Mesendoderm (in vitro differentiated cells): ENCODE measurements around the gene PARD3. TPM values are rescaled to one million over a fixed set of nuclear protein-coding genes. Genes with fewer than 3 reads are reported as not detected.

Source experiments
- DNase-seq: peaks from one replicate; pipeline ENCODE4 v3.0.0; 2013
- H2AK5ac ChIP-seq: 2 replicates; pipeline ENCODE4 v1.6.1; 2013; ENCODE audit warnings: low read length, inconsistent platforms
- H2BK120ac ChIP-seq: 2 replicates; pipeline ENCODE4 v1.6.1; 2013; ENCODE audit warnings: low read depth, mild to moderate bottlenecking, low read length, moderate library complexity, mixed read lengths
- H2BK15ac ChIP-seq: replicated peaks from 2 replicates; pipeline ENCODE4 v1.6.1; 2013; ENCODE audit warnings: low read depth, mild to moderate bottlenecking, moderate library complexity
- H2BK5ac ChIP-seq: 2 replicates; pipeline ENCODE4 v1.6.1; 2013; ENCODE audit warnings: low read length, inconsistent platforms
- H3K18ac ChIP-seq: 2 replicates; pipeline ENCODE4 v1.6.1; 2013; ENCODE audit warnings: mild to moderate bottlenecking, low read length, mixed read lengths
- H3K23ac ChIP-seq: one replicate; pipeline ENCODE4 v1.6.1; 2013; ENCODE audit warnings: low read length
- H3K27ac ChIP-seq: 2 replicates; pipeline ENCODE4 v1.5.1; 2013; ENCODE audit warnings: low read depth, mild to moderate bottlenecking, inconsistent platforms, low read length, moderate library complexity
- H3K27me3 ChIP-seq: 2 replicates; pipeline ENCODE4 v1.6.1; 2013; ENCODE audit warnings: low read length, control low read depth, mild to moderate bottlenecking, inconsistent platforms; ENCODE audit not compliant: insufficient read depth, poor library complexity
- H3K36me3 ChIP-seq: 2 replicates; pipeline ENCODE4 v1.6.1; 2013; ENCODE audit warnings: low read length, inconsistent platforms; ENCODE audit not compliant: control insufficient read depth, insufficient read depth
- H3K4ac ChIP-seq: one replicate; pipeline ENCODE4 v1.6.1; 2013; ENCODE audit warnings: low read depth, mild to moderate bottlenecking, low read length, moderate library complexity
- H3K4me1 ChIP-seq: 2 replicates; pipeline ENCODE4 v1.6.1; 2013; ENCODE audit warnings: low read depth, low read length, inconsistent platforms; ENCODE audit not compliant: control insufficient read depth
- H3K4me2 ChIP-seq: 2 replicates; pipeline ENCODE4 v1.6.1; 2013; ENCODE audit warnings: low read length
- H3K4me3 ChIP-seq: 2 replicates; pipeline ENCODE4 v1.5.1; 2013; ENCODE audit warnings: mild to moderate bottlenecking, low read length
- H3K56ac ChIP-seq: one replicate; pipeline ENCODE4 v1.6.1; 2013; ENCODE audit warnings: low read length
- H3K79me1 ChIP-seq: 2 replicates; pipeline ENCODE4 v1.6.1; 2013; ENCODE audit warnings: low read length, inconsistent platforms
- H3K79me2 ChIP-seq: 2 replicates; pipeline ENCODE4 v1.6.1; 2013; ENCODE audit warnings: mild to moderate bottlenecking, low read length; ENCODE audit not compliant: control insufficient read depth, insufficient read depth
- H3K9ac ChIP-seq: 2 replicates; pipeline ENCODE4 v1.6.1; 2013; ENCODE audit warnings: low read length, inconsistent platforms
- H4K5ac ChIP-seq: one replicate; pipeline ENCODE4 v1.6.1; 2013; ENCODE audit warnings: low read length
- H4K8ac ChIP-seq: one replicate; pipeline ENCODE4 v1.6.1; 2013; ENCODE audit warnings: low read depth, mild to moderate bottlenecking, control low read depth, low read length, moderate library complexity
- WGBS: extraction: QIAGEN DNeasy Blood & Tissue Kit; methylation state at CpG from one replicate; pipeline ENCODE4 v1.1.7; 2013; ENCODE audit warnings: low lambda C conversion rate, missing lambda C conversion rate; ENCODE audit not compliant: insufficient coverage; ENCODE audit errors: extremely low coverage; 5-methylcytosine and 5-hydroxymethylcytosine counted together
- polyA plus RNA-seq, 2 experiments: library from polyadenylated mRNA; stranded (reverse); fragments of 200-250 nt; gene quantifications; one replicate each; pipeline ENCODE4 v1.2.3, GENCODE V29; 2013

PARD3 gene
- polyA plus RNA-seq (2013, experiment 1 of 2) = 54.6 TPM
- 55.6 TPM for polyA plus RNA-seq (2013, experiment 2 of 2)

GRCh38 chr10:34815185-34816084 is at the start of gene PARD3:
Gene PARD3 (minus strand): TSS chr10:34815296. CDS start chr10:34814995, 301 bp downstream.
- peaks cover 38% of the 10 kb centered on the region for H3K79me2 ChIP-seq
- peak within 1 kb of the TSS; percentile 84 for H3K4me2 ChIP-seq
- H3K4me3 ChIP-seq = peak within 1 kb of the TSS; percentile 73
- WGBS = no CpG with 5 or more reads among the region's 82 CpGs
- H3K79me1 ChIP-seq = peaks cover 13% of the 10 kb centered on the region
- peak within 1 kb of the TSS; percentile 80 for H2BK15ac ChIP-seq
- peak; percentile 83 for DNase-seq
- H3K4ac ChIP-seq = peak within 1 kb of the TSS; percentile 99
- H3K56ac ChIP-seq = peak within 1 kb of the TSS; percentile 92
- peak within 1 kb of the TSS; percentile 90 for H4K8ac ChIP-seq
- peak within 1 kb of the TSS; percentile 71 for H2BK5ac ChIP-seq
- H4K5ac ChIP-seq = no peak within 1 kb of the TSS
- H3K9ac ChIP-seq = peak within 1 kb of the TSS; percentile 85
- H3K4me1 ChIP-seq = peaks cover 12% of the 10 kb centered on the region
- H3K18ac ChIP-seq = peak within 1 kb of the TSS; percentile 100
- H3K23ac ChIP-seq = peak within 1 kb of the TSS; percentile 29
- H3K36me3 ChIP-seq = no peaks in the 10 kb centered on the region
- H3K27me3 ChIP-seq = no peaks in the 10 kb centered on the region
- H2BK120ac ChIP-seq = peak within 1 kb of the TSS; percentile 96
- H3K27ac ChIP-seq = peak within 1 kb of the TSS; percentile 92
- no peak within 1 kb of the TSS for H2AK5ac ChIP-seq

GRCh38 chr10:34864149-34865067 is 49.3 kb upstream of the PARD3 start:
- H3K4ac ChIP-seq = no peak overlapping the region
- no peak overlapping the region for H2AK5ac ChIP-seq
- no peak overlapping the region for H3K4me2 ChIP-seq
- no peaks in the 10 kb centered on the region for H3K4me1 ChIP-seq
- no CpG with 5 or more reads among the region's 12 CpGs for WGBS
- H2BK120ac ChIP-seq = no peak overlapping the region
- no peak overlapping the region for H3K56ac ChIP-seq
- no peak overlapping the region for H4K5ac ChIP-seq
- H3K79me2 ChIP-seq = no peaks in the 10 kb centered on the region
- H3K79me1 ChIP-seq = no peaks in the 10 kb centered on the region
- H3K36me3 ChIP-seq = no peaks in the 10 kb centered on the region
- no peak overlapping the region for H3K27ac ChIP-seq
- H3K4me3 ChIP-seq = no peak overlapping the region
- H3K18ac ChIP-seq = no peak overlapping the region
- H3K27me3 ChIP-seq = peaks cover 2% of the 10 kb centered on the region
- no peak overlapping the region for H3K9ac ChIP-seq
- H2BK5ac ChIP-seq = no peak overlapping the region
- H4K8ac ChIP-seq = no peak overlapping the region
- no peak for DNase-seq
- H3K23ac ChIP-seq = no peak overlapping the region
- H2BK15ac ChIP-seq = no peak overlapping the region

- H3K4me2 ChIP-seq = no peak overlapping the region
- no peak overlapping the region for H3K27ac ChIP-seq
- no peak overlapping the region for H3K4me3 ChIP-seq
- H3K36me3 ChIP-seq = no peaks in the 10 kb centered on the region
- H3K27me3 ChIP-seq = peaks cover 2% of the 10 kb centered on the region
- H3K4me1 ChIP-seq = no peaks in the 10 kb centered on the region
- no peak overlapping the region for H3K9ac ChIP-seq
- H2BK15ac ChIP-seq = no peak overlapping the region
- H2BK120ac ChIP-seq = no peak overlapping the region
- H2BK5ac ChIP-seq = no peak overlapping the region
- no peak overlapping the region for H3K4ac ChIP-seq
- no peak overlapping the region for H3K23ac ChIP-seq
- H4K8ac ChIP-seq = no peak overlapping the region
- no peak overlapping the region for H3K18ac ChIP-seq
- no peak for DNase-seq
- no peak overlapping the region for H2AK5ac ChIP-seq
- WGBS = no CpG with 5 or more reads among the region's 3 CpGs
- no peaks in the 10 kb centered on the region for H3K79me2 ChIP-seq
- H4K5ac ChIP-seq = no peak overlapping the region
- no peaks in the 10 kb centered on the region for H3K79me1 ChIP-seq
- H3K56ac ChIP-seq = no peak overlapping the region
Measured at GRCh38 chr10:34862892-34863291, 47.8 kb upstream of the PARD3 start.

GRCh38 chr10:34861293-34862021 is 46.4 kb upstream of the PARD3 start:
- no peak overlapping the region for H3K4me2 ChIP-seq
- peaks cover 2% of the 10 kb centered on the region for H3K27me3 ChIP-seq
- H3K27ac ChIP-seq = no peak overlapping the region
- no peak overlapping the region for H3K18ac ChIP-seq
- H3K4me1 ChIP-seq = no peaks in the 10 kb centered on the region
- WGBS = no CpG with 5 or more reads among the region's 8 CpGs
- no peak overlapping the region for H2BK120ac ChIP-seq
- no peak overlapping the region for H2BK15ac ChIP-seq
- no peak overlapping the region for H3K9ac ChIP-seq
- no peaks in the 10 kb centered on the region for H3K79me1 ChIP-seq
- H3K79me2 ChIP-seq = no peaks in the 10 kb centered on the region
- H4K8ac ChIP-seq = no peak overlapping the region
- H2AK5ac ChIP-seq = no peak overlapping the region
- no peak overlapping the region for H3K4me3 ChIP-seq
- H3K36me3 ChIP-seq = no peaks in the 10 kb centered on the region
- H3K4ac ChIP-seq = no peak overlapping the region
- no peak overlapping the region for H4K5ac ChIP-seq
- no peak overlapping the region for H3K23ac ChIP-seq
- H3K56ac ChIP-seq = no peak overlapping the region
- no peak overlapping the region for H2BK5ac ChIP-seq
- no peak for DNase-seq

GRCh38 chr10:34859170-34859569 is 44.1 kb upstream of the PARD3 start:
- Histone ChIP-seq H3K27ac (no peak overlapping the region), H2BK15ac (no peak overlapping the region), H4K8ac (no peak overlapping the region), H2BK5ac (no peak overlapping the region), H3K4me3 (no peak overlapping the region), H3K79me2 (no peaks in the 10 kb centered on the region), H3K79me1 (no peaks in the 10 kb centered on the region), H4K5ac (no peak overlapping the region), H3K56ac (no peak overlapping the region), H3K18ac (no peak overlapping the region), H3K36me3 (no peaks in the 10 kb centered on the region), H3K23ac (no peak overlapping the region), H3K9ac (no peak overlapping the region), H3K4me2 (no peak overlapping the region), H2AK5ac (no peak overlapping the region), H2BK120ac (no peak overlapping the region), H3K4me1 (no peaks in the 10 kb centered on the region), H3K4ac (no peak overlapping the region), H3K27me3 (peaks cover 2% of the 10 kb centered on the region)
- DNase-seq = no peak
